Measurements from ENCODE around the gene SPECC1.

DNA sequence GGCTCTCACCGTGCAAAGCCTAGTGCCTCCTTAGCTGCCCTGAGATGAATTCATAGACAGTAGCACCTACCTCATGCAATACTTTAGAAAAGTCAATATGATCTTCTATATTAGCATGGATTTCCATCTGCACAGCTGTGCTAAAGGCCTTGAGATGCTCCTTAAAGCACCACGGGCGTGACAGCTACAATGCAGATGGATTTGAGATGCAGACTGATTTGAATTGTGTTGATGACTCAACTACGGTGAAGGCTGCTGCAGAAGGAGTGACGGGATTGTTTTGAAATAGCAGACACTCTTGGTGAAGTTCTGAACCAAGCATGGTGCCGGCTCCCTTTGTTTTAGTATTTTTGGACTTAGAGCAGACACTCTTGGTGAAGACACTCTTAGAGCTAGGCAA lies 88.2 kb downstream of the SPECC1 start:
- TF ChIP-seq, protein P1, sequence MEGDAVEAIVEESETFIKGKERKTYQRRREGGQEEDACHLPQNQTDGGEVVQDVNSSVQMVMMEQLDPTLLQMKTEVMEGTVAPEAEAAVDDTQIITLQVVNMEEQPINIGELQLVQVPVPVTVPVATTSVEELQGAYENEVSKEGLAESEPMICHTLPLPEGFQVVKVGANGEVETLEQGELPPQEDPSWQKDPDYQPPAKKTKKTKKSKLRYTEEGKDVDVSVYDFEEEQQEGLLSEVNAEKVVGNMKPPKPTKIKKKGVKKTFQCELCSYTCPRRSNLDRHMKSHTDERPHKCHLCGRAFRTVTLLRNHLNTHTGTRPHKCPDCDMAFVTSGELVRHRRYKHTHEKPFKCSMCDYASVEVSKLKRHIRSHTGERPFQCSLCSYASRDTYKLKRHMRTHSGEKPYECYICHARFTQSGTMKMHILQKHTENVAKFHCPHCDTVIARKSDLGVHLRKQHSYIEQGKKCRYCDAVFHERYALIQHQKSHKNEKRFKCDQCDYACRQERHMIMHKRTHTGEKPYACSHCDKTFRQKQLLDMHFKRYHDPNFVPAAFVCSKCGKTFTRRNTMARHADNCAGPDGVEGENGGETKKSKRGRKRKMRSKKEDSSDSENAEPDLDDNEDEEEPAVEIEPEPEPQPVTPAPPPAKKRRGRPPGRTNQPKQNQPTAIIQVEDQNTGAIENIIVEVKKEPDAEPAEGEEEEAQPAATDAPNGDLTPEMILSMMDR (IDR thresholded peaks at IDR 0.05), result no peak
- no peak for TF ChIP-seq POLR2A (IDR thresholded peaks at IDR 0.05)

Measured in lower leg skin (tissue), 3 donors.